ENCODE results near the gene SNTG2.

DNA sequence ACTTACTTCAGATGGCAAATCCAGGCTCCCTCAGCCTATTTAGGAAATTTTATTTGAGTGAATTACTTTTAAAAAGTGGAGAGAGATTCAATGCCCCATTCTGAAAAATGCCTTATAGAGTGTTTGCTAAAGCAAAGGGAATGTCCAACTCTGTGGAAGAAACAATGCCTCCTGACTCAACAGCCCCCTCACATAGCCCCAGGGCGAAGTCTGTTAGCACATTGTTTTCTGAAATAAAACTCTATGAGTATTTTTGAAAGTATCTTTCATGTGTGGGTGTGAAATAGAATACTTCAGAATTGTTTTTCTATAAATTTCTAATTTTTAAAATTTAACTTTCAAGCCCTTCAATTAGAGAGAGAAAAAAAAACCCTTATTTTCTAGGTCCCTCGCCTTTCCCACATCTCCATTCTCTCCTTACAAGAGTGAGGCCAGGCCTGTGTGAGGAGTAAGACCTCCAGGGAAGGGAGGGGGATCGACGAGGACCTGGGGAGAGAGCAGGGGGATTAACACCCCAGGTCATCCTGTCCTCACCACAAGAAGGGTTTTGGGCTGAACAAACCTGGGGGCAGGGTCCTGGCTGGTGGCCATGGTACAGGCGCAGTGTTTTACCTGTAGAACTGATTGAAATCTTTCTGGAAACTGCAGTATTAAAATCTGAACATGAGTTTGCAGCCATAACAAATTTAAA is 141.4 kb downstream of the SNTG2 start:
- TF ChIP-seq, protein P1, sequence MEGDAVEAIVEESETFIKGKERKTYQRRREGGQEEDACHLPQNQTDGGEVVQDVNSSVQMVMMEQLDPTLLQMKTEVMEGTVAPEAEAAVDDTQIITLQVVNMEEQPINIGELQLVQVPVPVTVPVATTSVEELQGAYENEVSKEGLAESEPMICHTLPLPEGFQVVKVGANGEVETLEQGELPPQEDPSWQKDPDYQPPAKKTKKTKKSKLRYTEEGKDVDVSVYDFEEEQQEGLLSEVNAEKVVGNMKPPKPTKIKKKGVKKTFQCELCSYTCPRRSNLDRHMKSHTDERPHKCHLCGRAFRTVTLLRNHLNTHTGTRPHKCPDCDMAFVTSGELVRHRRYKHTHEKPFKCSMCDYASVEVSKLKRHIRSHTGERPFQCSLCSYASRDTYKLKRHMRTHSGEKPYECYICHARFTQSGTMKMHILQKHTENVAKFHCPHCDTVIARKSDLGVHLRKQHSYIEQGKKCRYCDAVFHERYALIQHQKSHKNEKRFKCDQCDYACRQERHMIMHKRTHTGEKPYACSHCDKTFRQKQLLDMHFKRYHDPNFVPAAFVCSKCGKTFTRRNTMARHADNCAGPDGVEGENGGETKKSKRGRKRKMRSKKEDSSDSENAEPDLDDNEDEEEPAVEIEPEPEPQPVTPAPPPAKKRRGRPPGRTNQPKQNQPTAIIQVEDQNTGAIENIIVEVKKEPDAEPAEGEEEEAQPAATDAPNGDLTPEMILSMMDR (IDR thresholded peaks at IDR 0.05) = no peak
- no peak for TF ChIP-seq POLR2A (IDR thresholded peaks at IDR 0.05)
